Neural progenitor cell (in vitro differentiated cells): ENCODE measurements around the gene IKZF5. TPM values are rescaled to one million over a fixed set of nuclear protein-coding genes. Genes with fewer than 3 reads are reported as not detected.

Experiments used
- DNase-seq: peaks from one replicate; pipeline ENCODE4 v3.0.0-alpha.2; 2016; ENCODE audit warnings: low spot score
- H2AFZ ChIP-seq: fragments of 200-600 bp; sonication (generic); replicated peaks from 2 replicates; pipeline ENCODE4 v1.6.1; 2016; ENCODE audit warnings: antibody characterized with exemption
- H3F3A ChIP-seq: fragments of 200-600 bp; sonication (generic); 2 replicates; pipeline ENCODE4 v1.6.1; 2016; ENCODE audit warnings: antibody characterized with exemption, low read depth
- H3K27ac ChIP-seq: fragments of 200-600 bp; sonication (generic); 2 replicates; pipeline ENCODE4 v1.5.1; 2016; ENCODE audit warnings: mild to moderate bottlenecking
- H3K27me3 ChIP-seq: fragments of 200-600 bp; sonication (generic); 2 replicates; pipeline ENCODE4 v1.6.1; 2016; ENCODE audit warnings: mild to moderate bottlenecking, moderate library complexity
- H3K36me3 ChIP-seq: fragments of 200-600 bp; sonication (generic); 2 replicates; pipeline ENCODE4 v1.5.1; 2016
- H3K4me1 ChIP-seq: fragments of 200-600 bp; sonication (generic); 2 replicates; pipeline ENCODE4 v1.6.1; 2016; ENCODE audit warnings: mixed run types
- H3K4me2 ChIP-seq: fragments of 200-600 bp; sonication (generic); 2 replicates; pipeline ENCODE4 v1.6.1; 2016
- H3K4me3 ChIP-seq: fragments of 200-600 bp; sonication (generic); 2 replicates; pipeline ENCODE4 v1.5.1; 2016
- H3K79me2 ChIP-seq: fragments of 200-600 bp; sonication (generic); 2 replicates; pipeline ENCODE4 v1.6.1; 2016; ENCODE audit warnings: low read depth
- H3K9ac ChIP-seq: fragments of 200-600 bp; sonication (generic); 2 replicates; pipeline ENCODE4 v1.6.1; 2016
- H3K9me3 ChIP-seq: fragments of 200-600 bp; sonication (generic); 2 replicates; pipeline ENCODE4 v1.5.1; 2016; ENCODE audit warnings: low read depth
- H4K20me1 ChIP-seq: fragments of 200-600 bp; sonication (generic); 2 replicates; pipeline ENCODE4 v1.6.1; 2016; ENCODE audit warnings: low read depth
- H3K27ac Mint-ChIP-seq: 3 replicates; pipeline ENCODE4 v1.8.0; 2021; ENCODE audit warnings: mixed read lengths
- H3K27me3 Mint-ChIP-seq: 2 replicates; pipeline ENCODE4 v1.8.0; 2022; ENCODE audit warnings: low read depth, mild to moderate bottlenecking, inconsistent platforms, moderate library complexity, mixed read lengths; ENCODE audit not compliant: insufficient read depth
- H3K36me3 Mint-ChIP-seq: 3 replicates; pipeline ENCODE4 v1.8.0; 2021; ENCODE audit warnings: mixed read lengths
- H3K4me1 Mint-ChIP-seq: 3 replicates; pipeline ENCODE4 v1.8.0; 2021; ENCODE audit warnings: mixed read lengths
- H3K4me3 Mint-ChIP-seq: 3 replicates; pipeline ENCODE4 v1.8.0; 2021; ENCODE audit warnings: mild to moderate bottlenecking, moderate library complexity, mixed read lengths
- H3K9me3 Mint-ChIP-seq: 3 replicates; pipeline ENCODE4 v1.8.0; 2020; ENCODE audit warnings: mixed read lengths
- CTCF ChIP-seq: fragments of 200-600 bp; sonication (generic); IDR thresholded peaks from 2 replicates; pipeline ENCODE4 v1.5.1; 2017; ENCODE audit warnings: antibody characterized with exemption, mild to moderate bottlenecking
- EZH2 ChIP-seq: fragments of 200-600 bp; sonication (generic); IDR thresholded peaks from 2 replicates; pipeline ENCODE4 v1.6.1; 2017; ENCODE audit warnings: antibody characterized with exemption, mild to moderate bottlenecking, moderate library complexity
- EZH2phosphoT487 ChIP-seq: fragments of 200-600 bp; sonication (generic); IDR thresholded peaks from 2 replicates; pipeline ENCODE4 v1.6.1; 2017; ENCODE audit warnings: antibody characterized with exemption
- total RNA-seq: library from RNA; depleted of rRNA; stranded (reverse); fragments of >200 nt; gene quantifications from 2 replicates; pipeline ENCODE4 v1.2.3, GENCODE V29; 2015; ENCODE audit warnings: low replicate concordance

IKZF5 gene
- total RNA-seq, 1 donor from 2014 or later: 10.7 TPM

GRCh38 chr10:123004298-123004697, 4.3 kb downstream of the IKZF5 start:
- Histone ChIP-seq H3K4me1 (peaks cover 21% of the 10 kb centered on the region), H3F3A (no peaks in the 10 kb centered on the region), H3K79me2 (peaks cover 86% of the 10 kb centered on the region), H3K27ac (no peak overlapping the region), H3K36me3 (no peaks in the 10 kb centered on the region), H3K4me3 (no peak overlapping the region), H3K9me3 (no peaks in the 10 kb centered on the region), H3K27me3 (no peaks in the 10 kb centered on the region), H3K4me2 (no peak overlapping the region), H2AFZ (no peak overlapping the region), H4K20me1 (peaks cover 13% of the 10 kb centered on the region), H3K9ac (no peak overlapping the region)
- Mint-ChIP-seq H3K4me1 (peaks cover 18% of the 10 kb centered on the region), H3K27me3 (peaks cover 2% of the 10 kb centered on the region), H3K36me3 (no peaks in the 10 kb centered on the region), H3K9me3 (no peaks in the 10 kb centered on the region), H3K27ac (no peak overlapping the region), H3K4me3 (no peak overlapping the region)
- TF ChIP-seq CTCF (no peak), EZH2 (no peak), EZH2phosphoT487 (no peak)
- DNase-seq: no peak

GRCh38 chr10:123001370-123001769, 7.2 kb downstream of the IKZF5 start:
- H3F3A ChIP-seq: no peaks in the 10 kb centered on the region
- H3K36me3 Mint-ChIP-seq: no peaks in the 10 kb centered on the region
- H3K4me1 ChIP-seq: peaks cover 10% of the 10 kb centered on the region
- H3K9me3 Mint-ChIP-seq: no peaks in the 10 kb centered on the region
- no peaks in the 10 kb centered on the region for H3K36me3 ChIP-seq
- no peaks in the 10 kb centered on the region for H3K9me3 ChIP-seq
- no peak overlapping the region for H3K27ac ChIP-seq
- H3K4me1 Mint-ChIP-seq: no peaks in the 10 kb centered on the region
- no peak overlapping the region for H3K4me3 ChIP-seq
- H3K27me3 ChIP-seq: no peaks in the 10 kb centered on the region
- DNase-seq: no peak
- no peak overlapping the region for H3K27ac Mint-ChIP-seq
- H3K9ac ChIP-seq: no peak overlapping the region
- H4K20me1 ChIP-seq: peaks cover 5% of the 10 kb centered on the region
- no peak overlapping the region for H3K4me3 Mint-ChIP-seq
- peaks cover 67% of the 10 kb centered on the region for H3K79me2 ChIP-seq
- TF ChIP-seq EZH2: no peak
- H3K27me3 Mint-ChIP-seq: no peaks in the 10 kb centered on the region
- H2AFZ ChIP-seq: no peak overlapping the region
- H3K4me2 ChIP-seq: no peak overlapping the region

- peaks cover 10% of the 10 kb centered on the region for H3K4me1 ChIP-seq
These were observed 8.4 kb downstream of the IKZF5 start for GRCh38 chr10:123000155-123000554.

More at GRCh38 chr10:123000155-123000554, 8.4 kb downstream of the IKZF5 start:
- no peak overlapping the region for H3K4me3 Mint-ChIP-seq
- Histone ChIP-seq H3K9me3 (no peaks in the 10 kb centered on the region), H3K79me2 (peaks cover 54% of the 10 kb centered on the region), H2AFZ (no peak overlapping the region), H3F3A (no peaks in the 10 kb centered on the region), H3K9ac (no peak overlapping the region), H4K20me1 (peaks cover 5% of the 10 kb centered on the region), H3K27me3 (no peaks in the 10 kb centered on the region), H3K36me3 (no peaks in the 10 kb centered on the region), H3K4me3 (no peak overlapping the region), H3K4me2 (no peak overlapping the region), H3K27ac (no peak overlapping the region)
- TF ChIP-seq EZH2phosphoT487: no peak
- TF ChIP-seq EZH2: no peak
- no peak for TF ChIP-seq CTCF
- no peak overlapping the region for H3K27ac Mint-ChIP-seq
- no peaks in the 10 kb centered on the region for H3K9me3 Mint-ChIP-seq
- no peak for DNase-seq
- no peaks in the 10 kb centered on the region for H3K36me3 Mint-ChIP-seq
- H3K27me3 Mint-ChIP-seq: no peaks in the 10 kb centered on the region
- no peaks in the 10 kb centered on the region for H3K4me1 Mint-ChIP-seq
